Measurements from ENCODE around the gene HS1BP3.

DNA sequence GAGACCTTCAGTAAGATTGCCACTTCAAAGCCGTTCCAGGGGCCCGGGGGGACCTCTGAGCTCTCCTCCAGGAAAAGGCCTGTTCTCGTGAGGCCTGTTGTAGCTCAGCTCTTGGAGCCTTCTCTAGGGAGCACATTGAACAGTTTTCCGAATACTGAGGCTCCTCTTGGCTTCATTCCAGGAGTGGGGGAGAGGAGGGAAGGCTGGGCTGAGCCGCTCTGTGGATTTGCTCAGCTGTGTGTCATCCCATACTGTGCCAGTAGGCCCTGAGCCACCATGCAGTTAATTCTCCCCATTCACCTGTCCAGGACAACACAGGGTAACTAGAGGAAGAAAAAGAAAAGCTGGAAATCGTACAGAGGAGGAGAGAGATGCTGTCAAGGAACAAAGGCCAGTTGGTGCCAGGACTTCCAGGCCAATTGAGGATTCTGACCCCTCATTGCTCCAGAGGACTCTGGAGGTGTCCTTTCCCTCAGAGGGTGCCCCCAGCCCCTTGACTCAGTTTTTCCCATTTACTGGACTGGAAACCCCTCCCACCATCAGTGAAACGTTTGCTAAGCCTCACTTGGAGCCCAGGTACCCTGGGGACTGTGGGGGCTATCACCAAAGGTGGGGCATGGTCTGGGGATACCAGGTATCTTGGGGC, 41.4 kb downstream of the HS1BP3 start:
- TF ChIP-seq, protein P1, sequence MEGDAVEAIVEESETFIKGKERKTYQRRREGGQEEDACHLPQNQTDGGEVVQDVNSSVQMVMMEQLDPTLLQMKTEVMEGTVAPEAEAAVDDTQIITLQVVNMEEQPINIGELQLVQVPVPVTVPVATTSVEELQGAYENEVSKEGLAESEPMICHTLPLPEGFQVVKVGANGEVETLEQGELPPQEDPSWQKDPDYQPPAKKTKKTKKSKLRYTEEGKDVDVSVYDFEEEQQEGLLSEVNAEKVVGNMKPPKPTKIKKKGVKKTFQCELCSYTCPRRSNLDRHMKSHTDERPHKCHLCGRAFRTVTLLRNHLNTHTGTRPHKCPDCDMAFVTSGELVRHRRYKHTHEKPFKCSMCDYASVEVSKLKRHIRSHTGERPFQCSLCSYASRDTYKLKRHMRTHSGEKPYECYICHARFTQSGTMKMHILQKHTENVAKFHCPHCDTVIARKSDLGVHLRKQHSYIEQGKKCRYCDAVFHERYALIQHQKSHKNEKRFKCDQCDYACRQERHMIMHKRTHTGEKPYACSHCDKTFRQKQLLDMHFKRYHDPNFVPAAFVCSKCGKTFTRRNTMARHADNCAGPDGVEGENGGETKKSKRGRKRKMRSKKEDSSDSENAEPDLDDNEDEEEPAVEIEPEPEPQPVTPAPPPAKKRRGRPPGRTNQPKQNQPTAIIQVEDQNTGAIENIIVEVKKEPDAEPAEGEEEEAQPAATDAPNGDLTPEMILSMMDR (IDR thresholded peaks at IDR 0.05 in 4 of 5, conservative IDR thresholded peaks at IDR 0.05 in 1 of 5), result no peak
- TF ChIP-seq POLR2A (IDR thresholded peaks at IDR 0.05), result no peak

Data from gastrocnemius medialis (tissue), 4 donors.